RPMI7951 (cell line): ENCODE measurements around the gene PLA2R1. TPM values are rescaled to one million over a fixed set of nuclear protein-coding genes. Genes with fewer than 3 reads are reported as not detected.

Experiments
- DNase-seq: peaks from one replicate; pipeline ENCODE4 v3.0.0-alpha.2; 2012; ENCODE audit warnings: low read depth
- total RNA-seq: library from RNA; depleted of rRNA; stranded (reverse); fragments of >200 nt; shearing (Covaris generic); gene quantifications from 2 replicates; pipeline ENCODE4 v1.2.3, GENCODE V29; 2014; rRNA removed

PLA2R1 gene
- total RNA-seq, 1 experiment from 2014 or later = 7.6 TPM

DNA sequence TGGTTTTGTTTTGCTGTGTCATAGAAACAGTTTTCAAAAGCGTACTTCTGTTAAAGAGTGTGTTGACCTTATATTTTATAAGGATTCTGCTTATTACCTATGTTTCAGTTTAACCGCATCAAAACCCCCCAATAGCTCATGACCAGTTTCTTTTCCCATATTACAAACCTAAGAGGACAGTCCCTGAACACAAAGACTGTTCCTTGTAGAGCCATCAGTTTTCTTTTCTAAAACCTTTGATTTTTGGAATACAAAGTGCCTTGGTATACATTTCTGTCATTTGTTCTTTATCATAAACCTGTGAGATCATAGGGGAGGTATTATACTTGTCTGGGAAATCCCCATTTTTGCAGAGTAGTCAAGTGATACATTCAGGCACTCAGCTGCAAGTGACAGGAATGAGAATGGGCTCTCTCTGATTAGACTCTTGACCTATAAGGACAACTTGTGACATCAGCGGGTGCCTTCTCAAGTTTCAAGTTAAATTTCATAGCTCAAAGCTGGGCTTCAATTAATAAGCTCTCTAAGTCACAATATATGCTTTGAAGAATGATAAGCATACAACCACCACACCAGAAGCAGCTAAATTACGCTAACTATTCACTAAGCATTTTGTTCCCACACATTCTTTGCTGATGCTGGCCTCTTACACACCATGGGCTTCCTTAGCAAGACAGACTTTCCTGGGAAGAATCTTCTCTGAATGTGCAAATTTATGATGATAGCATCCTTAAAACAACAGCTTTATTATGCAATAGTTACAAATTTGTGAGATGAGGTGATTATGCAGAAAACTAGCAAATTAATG, 167.0 kb downstream of the PLA2R1 start:
- no peak for DNase-seq

DNA sequence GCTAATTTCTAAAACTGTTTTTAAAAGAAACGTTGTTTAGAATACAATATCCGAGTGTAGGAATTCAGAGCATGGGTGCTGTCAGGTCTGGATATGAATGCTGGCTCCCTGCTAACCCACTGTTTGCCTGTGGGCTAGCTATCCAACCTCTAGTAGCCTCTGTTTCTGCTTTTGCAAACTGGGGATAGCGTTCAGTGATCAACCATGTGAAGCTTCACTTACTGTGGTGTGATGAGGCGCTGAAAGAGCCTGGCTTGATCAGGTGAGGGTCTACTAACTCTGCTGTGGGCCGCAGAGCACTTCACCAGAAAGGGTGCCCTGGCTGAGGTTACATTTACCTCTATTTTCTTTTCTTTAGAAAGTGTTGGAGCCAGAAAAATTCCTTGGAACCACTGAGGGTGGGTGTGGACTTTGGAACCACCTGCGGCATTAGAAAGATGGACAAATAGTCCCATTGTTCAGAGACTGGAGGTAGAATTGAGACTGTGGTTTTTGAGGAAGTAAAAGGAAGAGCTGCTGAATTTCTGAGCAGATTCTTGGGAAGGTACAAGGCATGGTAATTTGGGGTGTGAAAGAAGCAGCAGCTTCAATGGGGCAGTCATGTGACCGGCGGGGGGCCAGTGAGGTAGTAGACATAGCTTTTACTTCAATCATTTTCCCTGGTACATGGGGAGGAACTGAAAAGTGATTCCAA, 168.1 kb downstream of the PLA2R1 start:
- no peak for DNase-seq

DNA sequence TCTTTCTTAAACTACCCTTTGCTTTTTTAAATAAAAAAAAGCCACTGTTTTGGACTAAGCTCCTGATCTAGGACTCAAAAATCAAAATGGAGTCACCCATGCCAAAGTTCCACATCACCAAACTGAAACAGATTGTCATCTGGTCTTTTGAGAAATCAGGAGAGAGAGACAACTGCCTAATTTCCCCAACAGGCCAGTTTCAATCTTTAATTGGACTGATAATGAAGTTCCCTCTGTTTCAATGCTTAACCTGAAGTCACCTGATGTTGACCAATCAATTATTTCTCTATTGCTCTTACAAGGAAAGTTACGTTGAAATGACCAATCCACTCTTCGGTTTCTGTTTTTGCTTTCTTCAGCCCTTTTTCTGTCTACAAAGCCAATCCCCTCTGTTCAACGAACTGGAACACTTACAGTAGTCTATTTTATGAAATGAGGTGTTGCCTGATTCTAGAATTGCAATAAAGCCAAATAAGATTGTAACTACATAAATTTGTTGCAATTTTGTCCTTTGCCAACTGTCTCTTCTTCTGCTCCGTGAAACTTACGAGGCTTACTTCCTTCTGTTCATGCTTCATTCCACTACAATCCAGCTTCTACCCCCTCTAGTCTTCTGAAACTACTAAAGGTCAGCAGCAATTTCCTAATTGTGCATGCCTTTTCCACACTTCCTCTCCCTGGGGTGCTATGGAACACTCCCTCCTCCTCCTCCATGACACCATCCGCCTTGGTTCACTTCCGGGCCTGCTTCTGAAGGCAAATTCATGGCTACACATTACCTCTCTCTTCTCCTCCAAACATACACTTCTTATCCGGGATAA, 169.2 kb downstream of the PLA2R1 start:
- DNase-seq = no peak

DNA sequence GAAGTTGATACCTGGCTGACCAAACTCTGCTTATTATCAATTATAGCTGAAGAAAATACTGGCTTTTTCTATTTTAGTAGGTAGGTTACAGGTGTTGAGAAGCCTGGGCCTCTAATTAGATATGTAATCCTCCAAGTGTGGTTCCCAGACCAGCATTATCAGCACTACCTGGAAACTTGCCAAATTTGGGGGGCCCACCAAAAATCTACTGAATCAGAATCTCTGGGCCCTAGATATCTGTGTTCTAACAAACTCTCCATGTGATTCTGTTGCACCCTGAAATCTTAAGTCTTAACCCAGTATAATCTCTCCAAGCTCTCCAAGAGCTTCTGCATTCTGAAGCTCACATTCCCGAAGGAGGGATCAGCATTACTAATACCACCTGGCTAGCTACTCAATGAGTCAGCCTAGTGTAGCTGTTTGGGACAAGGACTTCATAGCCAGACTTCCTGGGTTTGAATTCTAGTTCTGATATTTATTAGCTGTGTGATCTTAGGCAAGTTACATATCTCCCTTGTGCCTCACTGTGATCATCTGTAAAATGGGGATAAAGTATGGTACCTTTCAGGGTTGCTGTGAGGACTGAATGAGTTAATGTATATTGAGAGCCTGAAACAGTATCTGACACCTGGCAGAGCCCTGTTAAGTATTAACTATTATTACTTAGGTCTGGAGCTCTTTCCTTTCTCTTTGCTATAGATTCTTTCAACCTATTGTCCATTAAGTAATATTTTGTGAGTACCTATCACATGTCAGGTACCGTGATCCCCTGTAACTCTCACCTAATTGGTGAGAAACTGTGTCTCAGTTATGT, 170.3 kb downstream of the PLA2R1 start:
- peak; percentile 49 for DNase-seq

GRCh38 chr2:159891267-159891588, 171.2 kb downstream of the PLA2R1 start:
- no peak for DNase-seq

GRCh38 chr2:159890551-159891266, 171.7 kb downstream of the PLA2R1 start:
- no peak for DNase-seq

- DNase-seq = no peak
Measured at GRCh38 chr2:159882130-159882745, 180.2 kb downstream of the PLA2R1 start.

Other genes with a start within 250 kb of the PLA2R1 start
- not detected in 2 replicates for gene LY75, start 157.9 kb downstream of the PLA2R1 start, total RNA-seq
- gene ITGB6, start 137.7 kb upstream of the PLA2R1 start, total RNA-seq = 0.10 and 0.36 TPM in 2 replicates